HepG2 (cell line): Measurements from ENCODE around the gene FAM168A. TPM values are rescaled to one million over a fixed set of nuclear protein-coding genes. Genes with fewer than 3 reads are reported as not detected.

Source experiments
- ATF1 ChIP-seq: IDR thresholded peaks from 2 replicates; pipeline ENCODE4 v1.6.1; 2016; ENCODE audit warnings: mild to moderate bottlenecking, control low read depth
- ATRX ChIP-seq: sonication (generic); formaldehyde crosslinking; IDR thresholded peaks from 2 replicates; pipeline ENCODE4 v1.4.0; 2020; ENCODE audit warnings: missing genetic modification reagents, borderline replicate concordance
- BHLHE40 ChIP-seq: IDR thresholded peaks from 2 replicates; pipeline ENCODE4 v1.6.1; 2011; ENCODE audit warnings: low read length, improper control_type of control experiment
- CBX5 ChIP-seq: sonication (generic); formaldehyde crosslinking; IDR thresholded peaks from 2 replicates; pipeline ENCODE4 v1.4.0; 2020; ENCODE audit warnings: missing genetic modification reagents, borderline replicate concordance
- CENPX ChIP-seq: sonication (generic); formaldehyde crosslinking; IDR thresholded peaks from 2 replicates; pipeline ENCODE4 v1.9.0; 2021; ENCODE audit warnings: mild to moderate bottlenecking, missing genetic modification reagents, moderate library complexity
- DPF2 ChIP-seq: sonication (generic); formaldehyde crosslinking; IDR thresholded peaks from 2 replicates; pipeline ENCODE4 v1.4.0; 2020; ENCODE audit warnings: mild to moderate bottlenecking, low read depth, missing genetic modification reagents, borderline replicate concordance
- GTF3A ChIP-seq: sonication (generic); formaldehyde crosslinking; conservative IDR thresholded peaks from 2 replicates; pipeline ENCODE4 v1.4.0; 2020; ENCODE audit warnings: mild to moderate bottlenecking, missing genetic modification reagents
- HOXA9 ChIP-seq: sonication (generic); formaldehyde crosslinking; IDR thresholded peaks from 2 replicates; pipeline ENCODE4 v1.8.1; 2022; ENCODE audit warnings: missing genetic modification reagents, mild to moderate bottlenecking, moderate library complexity, borderline replicate concordance
- IRX3 ChIP-seq: sonication (generic); formaldehyde crosslinking; IDR thresholded peaks from 2 replicates; pipeline ENCODE4 v1.8.1; 2023; ENCODE audit warnings: mild to moderate bottlenecking, low read depth, missing genetic modification reagents, borderline replicate concordance
- ISL2 ChIP-seq: sonication (generic); formaldehyde crosslinking; IDR thresholded peaks from 2 replicates; pipeline ENCODE4 v1.5.0; 2020; ENCODE audit warnings: missing genetic modification reagents
- KLF11 ChIP-seq: IDR thresholded peaks from 2 replicates; pipeline ENCODE4 v1.6.1; 2016; ENCODE audit warnings: missing compliant biosample characterization
- LCORL ChIP-seq, 2 experiments: fragments of 450-650 bp in 1 of 2; sonication (generic) in 1 of 2; formaldehyde crosslinking in 1 of 2; IDR thresholded peaks; 2 replicates each; pipeline versions ENCODE4 v1.5.0 to v1.6.1; 2017 to 2020; ENCODE audit warnings: antibody characterized with exemption in 1 of 2, missing genetic modification reagents in 1 of 2
- MYNN ChIP-seq: sonication (generic); formaldehyde crosslinking; IDR thresholded peaks from 2 replicates; pipeline ENCODE4 v1.4.0; 2020; ENCODE audit warnings: mild to moderate bottlenecking, low read depth, missing genetic modification reagents
- RFX3 ChIP-seq: IDR thresholded peaks from 2 replicates; pipeline ENCODE4 v1.6.1; 2016; ENCODE audit warnings: missing biosample characterization, missing genetic modification reagents
- SRSF1 ChIP-seq: fragments of 200-400 bp; formaldehyde crosslinking; optimal IDR thresholded peaks from 2 replicates; pipeline ENCODE3; 2017; ENCODE audit warnings: mild to moderate bottlenecking, low read depth, low read length, moderate library complexity
- TCF12 ChIP-seq, 2 experiments: fragments of 450-650 bp in 1 of 2; sonication (generic) in 1 of 2; formaldehyde crosslinking in 1 of 2; IDR thresholded peaks; 2 replicates each; pipeline versions ENCODE4 v1.6.1 to v1.8.0; 2017 to 2022; ENCODE audit warnings: antibody characterized with exemption in 1 of 2, mild to moderate bottlenecking in 1 of 2, missing genetic modification reagents in 1 of 2, moderate library complexity in 1 of 2
- THYN1 ChIP-seq: sonication (generic); formaldehyde crosslinking; IDR thresholded peaks from 2 replicates; pipeline ENCODE4 v1.8.1; 2023; ENCODE audit warnings: low read depth, mild to moderate bottlenecking, moderate library complexity, missing genetic modification reagents, borderline replicate concordance
- ZBTB20 ChIP-seq: sonication (generic); formaldehyde crosslinking; IDR thresholded peaks from 2 replicates; pipeline ENCODE4 v1.8.1; 2023; ENCODE audit warnings: missing genetic modification reagents, low read depth, mild to moderate bottlenecking, borderline replicate concordance
- ZKSCAN1 ChIP-seq: fragments of 150-350 bp; IDR thresholded peaks from 2 replicates; pipeline ENCODE4 v1.6.1; 2014; ENCODE audit warnings: low read length
- ZNF564 ChIP-seq: sonication (generic); formaldehyde crosslinking; IDR thresholded peaks from 2 replicates; pipeline ENCODE4 v1.8.1; 2023; ENCODE audit warnings: mild to moderate bottlenecking, missing genetic modification reagents
- ZNF597 ChIP-seq: sonication (generic); formaldehyde crosslinking; IDR thresholded peaks from 2 replicates; pipeline ENCODE4 v1.5.0; 2020; ENCODE audit warnings: missing genetic modification reagents
- ZNF652 ChIP-seq: IDR thresholded peaks from 2 replicates; pipeline ENCODE4 v1.6.1; 2016; ENCODE audit warnings: low read depth, borderline replicate concordance
- polyA plus RNA-seq, 8 experiments: library from polyadenylated mRNA; depleted of rRNA in 3 of 8; stranded (reverse) in 7 of 8; unstranded in 1 of 8; fragments of >200 nt; fragmentation: Illumina TruSeq in 4 of 8; extraction: Trizol in 4 of 8; gene quantifications; 2 replicates each; pipeline versions ENCODE4 v1.2.1 to v1.2.3, GENCODE V29; 2011 to 2016; ENCODE audit warnings: low read depth in 4 of 8, missing spikeins in 1 of 8, mixed read lengths in 1 of 8; ENCODE audit not compliant: insufficient read depth in 1 of 8
- total RNA-seq, 5 experiments: library from RNA; depleted of rRNA; stranded (reverse); fragments of >200 nt; fragmentation: Illumina TruSeq; extraction: Trizol; gene quantifications; 2 replicates each; pipeline ENCODE4 v1.2.3, GENCODE V29; 2016; ENCODE audit warnings: low read depth in 1 of 5
- TF ChIP-seq, protein P1 (sequence below): sonication (generic); formaldehyde crosslinking; IDR thresholded peaks from 2 replicates; pipeline ENCODE4 v1.5.1; 2020; ENCODE audit warnings: missing genetic modification reagents, mild to moderate bottlenecking, borderline replicate concordance
- TF ChIP-seq, protein P2 (sequence below): IDR thresholded peaks from 2 replicates; pipeline ENCODE4 v1.6.1; 2016; ENCODE audit warnings: mild to moderate bottlenecking, missing biosample characterization, missing genetic modification reagents
- TF ChIP-seq, protein P3 (sequence below): sonication (generic); formaldehyde crosslinking; IDR thresholded peaks from 2 replicates; pipeline ENCODE4 v1.4.0; 2020; ENCODE audit warnings: missing genetic modification reagents

Gene FAM168A
- total and polyA plus RNA-seq, 2 of the 13 experiments (the other 11 are each of a cell fraction or from before 2014, with no cell fraction given) = 13.9 to 15.8 TPM

- TF ChIP-seq THYN1 (CRISPR knock-in tag) = no peak
- TF ChIP-seq, protein P1, sequence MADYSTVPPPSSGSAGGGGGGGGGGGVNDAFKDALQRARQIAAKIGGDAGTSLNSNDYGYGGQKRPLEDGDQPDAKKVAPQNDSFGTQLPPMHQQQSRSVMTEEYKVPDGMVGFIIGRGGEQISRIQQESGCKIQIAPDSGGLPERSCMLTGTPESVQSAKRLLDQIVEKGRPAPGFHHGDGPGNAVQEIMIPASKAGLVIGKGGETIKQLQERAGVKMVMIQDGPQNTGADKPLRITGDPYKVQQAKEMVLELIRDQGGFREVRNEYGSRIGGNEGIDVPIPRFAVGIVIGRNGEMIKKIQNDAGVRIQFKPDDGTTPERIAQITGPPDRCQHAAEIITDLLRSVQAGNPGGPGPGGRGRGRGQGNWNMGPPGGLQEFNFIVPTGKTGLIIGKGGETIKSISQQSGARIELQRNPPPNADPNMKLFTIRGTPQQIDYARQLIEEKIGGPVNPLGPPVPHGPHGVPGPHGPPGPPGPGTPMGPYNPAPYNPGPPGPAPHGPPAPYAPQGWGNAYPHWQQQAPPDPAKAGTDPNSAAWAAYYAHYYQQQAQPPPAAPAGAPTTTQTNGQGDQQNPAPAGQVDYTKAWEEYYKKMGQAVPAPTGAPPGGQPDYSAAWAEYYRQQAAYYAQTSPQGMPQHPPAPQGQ (CRISPR knock-in tag) = no peak
- TF ChIP-seq ATF1 (CRISPR knock-in tag) = peak; percentile 88
- TF ChIP-seq ISL2 (CRISPR knock-in tag) = peak; percentile 21; the same call in 1 of the 2 replicates
- TF ChIP-seq BHLHE40 = no peak
- TF ChIP-seq RFX3 (CRISPR knock-in tag) = no peak
- no peak for TF ChIP-seq MYNN (CRISPR knock-in tag)
- TF ChIP-seq, protein P2, sequence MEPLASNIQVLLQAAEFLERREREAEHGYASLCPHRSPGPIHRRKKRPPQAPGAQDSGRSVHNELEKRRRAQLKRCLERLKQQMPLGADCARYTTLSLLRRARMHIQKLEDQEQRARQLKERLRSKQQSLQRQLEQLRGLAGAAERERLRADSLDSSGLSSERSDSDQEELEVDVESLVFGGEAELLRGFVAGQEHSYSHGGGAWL = no peak; the same call in 1 of the 2 replicates
- TF ChIP-seq CBX5 (CRISPR knock-in tag) = no peak; the same call in 1 of the 2 replicates
- no peak for TF ChIP-seq ZKSCAN1
- TF ChIP-seq DPF2 (CRISPR knock-in tag) = no peak
- no peak for TF ChIP-seq ZNF597
- TF ChIP-seq IRX3 (CRISPR knock-in tag) = no peak
- peak; percentile 21; the same call in 1 of the 2 replicates for TF ChIP-seq ZBTB20 (CRISPR knock-in tag)
- TF ChIP-seq LCORL (IDR thresholded peaks at IDR 0.05) = no peak
- peak; percentile 63 for TF ChIP-seq LCORL (CRISPR knock-in tag; IDR thresholded peaks at IDR 0.05)
- TF ChIP-seq, protein P3, sequence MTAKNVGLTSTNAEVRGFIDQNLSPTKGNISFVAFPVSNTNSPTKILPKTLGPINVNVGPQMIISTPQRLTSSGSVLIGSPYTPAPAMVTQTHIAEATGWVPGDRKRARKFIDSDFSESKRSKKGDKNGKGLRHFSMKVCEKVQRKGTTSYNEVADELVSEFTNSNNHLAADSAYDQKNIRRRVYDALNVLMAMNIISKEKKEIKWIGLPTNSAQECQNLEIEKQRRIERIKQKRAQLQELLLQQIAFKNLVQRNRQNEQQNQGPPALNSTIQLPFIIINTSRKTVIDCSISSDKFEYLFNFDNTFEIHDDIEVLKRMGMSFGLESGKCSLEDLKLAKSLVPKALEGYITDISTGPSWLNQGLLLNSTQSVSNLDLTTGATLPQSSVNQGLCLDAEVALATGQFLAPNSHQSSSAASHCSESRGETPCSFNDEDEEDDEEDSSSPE (CRISPR knock-in tag) = peak; percentile 88
- TF ChIP-seq TCF12 (IDR thresholded peaks at IDR 0.05) = no peak
- no peak for TF ChIP-seq TCF12 (CRISPR knock-in tag; IDR thresholded peaks at IDR 0.05)
- no peak for TF ChIP-seq ATRX
- TF ChIP-seq ZNF652 = no peak
- no peak for TF ChIP-seq HOXA9
- TF ChIP-seq GTF3A (CRISPR knock-in tag) = no peak; the same call in 1 of the 2 replicates
- peak; percentile 14 for TF ChIP-seq SRSF1
- no peak for TF ChIP-seq KLF11 (CRISPR knock-in tag)
- TF ChIP-seq ZNF564 (CRISPR knock-in tag) = no peak
- no peak for TF ChIP-seq CENPX
Observed at GRCh38 chr11:73597956-73598718, at the start of gene FAM168A (continued).
